Measurements from ENCODE around the gene PRX. TPM values are rescaled to one million over a fixed set of nuclear protein-coding genes. Genes with fewer than 3 reads are reported as not detected.

The PRX gene
- total and polyA plus RNA-seq, 8 donors, result 1.4 to 3.7 (median 2.6) TPM

- H3K4me1 ChIP-seq, result peaks cover 0 to 18% (median 5%) of the 10 kb centered on the region in 3 donors
- H3K27me3 ChIP-seq, result no peaks in the 10 kb centered on the region
- FAIRE-seq, result no peak
These were observed 9.0 kb upstream of the PRX start for GRCh38 chr19:40421993-40422747.

GRCh38 chr19:40420766-40421765 lies 7.9 kb upstream of the PRX start:
- ATAC-seq (peak; percentile 77 to 86 (median 82)), DNase-seq (peak; percentile 93 to 97 (median 94)), FAIRE-seq (no peak)
- intact Hi-C loops (cut with DNase I), result no loop called here
- Histone ChIP-seq H3K9me3 (no peaks in the 10 kb centered on the region), H3K36me3 (no peaks in the 10 kb centered on the region), H3K4me1 (peaks cover 0 to 18% (median 5%) of the 10 kb centered on the region in 3 donors), H3K27ac (peak overlapping the region; percentile 94 to 99 (median 98)), H3K4me3 (peak overlapping the region; percentile 42 to 60 (median 56)), H3K27me3 (no peaks in the 10 kb centered on the region)
- TF ChIP-seq CTCF (IDR thresholded peaks at IDR 0.05), result peak; percentile 87 to 95 (median 90)
- WGBS, 2 donors, result 2 to 3% methylated on average over 49 to 56 of the region's 56 CpGs

More at GRCh38 chr19:40421993-40422747, 9.0 kb upstream of the PRX start:
- Histone ChIP-seq H3K36me3 (no peaks in the 10 kb centered on the region), H3K4me3 (peak overlapping the region in 1 of 4 donors; percentile 60), H3K9me3 (no peaks in the 10 kb centered on the region), H3K27ac (peak overlapping the region; percentile 94 to 99 (median 98))
- DNase-seq, result no peak
- 77% methylated on average over 16 of the region's 16 CpGs for WGBS, 2 donors
- no peak for ATAC-seq
- intact Hi-C loops (cut with DNase I), result no loop called here
- no peak for TF ChIP-seq CTCF (IDR thresholded peaks at IDR 0.05)

- Histone ChIP-seq H3K9me3 (no peaks in the 10 kb centered on the region), H3K36me3 (no peaks in the 10 kb centered on the region), H3K27me3 (no peaks in the 10 kb centered on the region), H3K4me3 (peak overlapping the region; percentile 42 to 60 (median 56)), H3K4me1 (peaks cover 0 to 18% (median 5%) of the 10 kb centered on the region in 3 donors), H3K27ac (peak overlapping the region; percentile 94 to 99 (median 98))
- DNase-seq (no peak), FAIRE-seq (no peak), ATAC-seq (no peak)
- no peak for TF ChIP-seq CTCF (IDR thresholded peaks at IDR 0.05)
- WGBS, 2 donors, result 42 to 44% methylated on average over 14 of the region's 14 CpGs
- intact Hi-C loops (cut with DNase I), result no loop called here
These were observed 7.2 kb upstream of the PRX start for GRCh38 chr19:40420451-40420765.

- Histone ChIP-seq H3K9me3 (no peaks in the 10 kb centered on the region), H3K27me3 (no peaks in the 10 kb centered on the region), H3K36me3 (no peaks in the 10 kb centered on the region), H3K4me3 (no peak overlapping the region), H3K4me1 (peaks cover 0 to 18% (median 5%) of the 10 kb centered on the region in 3 donors), H3K27ac (no peak overlapping the region)
- TF ChIP-seq CTCF (IDR thresholded peaks at IDR 0.05), result no peak
- FAIRE-seq, result no peak
- intact Hi-C loops (cut with DNase I), result no loop called here
- no peak for DNase-seq
- no peak for ATAC-seq
- 74 to 84% methylated on average over 5 of the region's 5 CpGs for WGBS, 2 donors
These were observed 6.6 kb upstream of the PRX start for GRCh38 chr19:40419780-40420179.
